ENCODE data around the gene TMEM82.

Gene TMEM82

GRCh38 chr1:15757575-15758342, 15.5 kb downstream of the TMEM82 start:
- peak in 1 of 2 experiments; percentile 28 for DNase-seq

GRCh38 chr1:15758343-15758931, 16.1 kb downstream of the TMEM82 start, which contains the start of gene FBLIM1:
TSS of gene FBLIM1 (plus strand) at chr1:15758795. CDS start at chr1:15764984, 6,189 bp downstream.
- DNase-seq = no peak

- peak in 1 of 2 experiments; percentile 17 for DNase-seq
These were observed 16.8 kb downstream of the TMEM82 start for GRCh38 chr1:15758953-15759661.

- DNase-seq = no peak
These were observed 18.4 kb downstream of the TMEM82 start for GRCh38 chr1:15760520-15761211.

GRCh38 chr1:15761366-15762128, 19.2 kb downstream of the TMEM82 start:
- DNase-seq = no peak

GRCh38 chr1:15762546-15762945, 20.2 kb downstream of the TMEM82 start:
- no peak for DNase-seq

GRCh38 chr1:15764269-15764764, 22.0 kb downstream of the TMEM82 start:
- DNase-seq = peak in 1 of 2 experiments; percentile 37

GRCh38 chr1:15764890-15765289, 22.6 kb downstream of the TMEM82 start:
- DNase-seq = no peak

GRCh38 chr1:15765495-15766194, 23.3 kb downstream of the TMEM82 start:
- DNase-seq = peak in 1 of 2 experiments; percentile 61

GRCh38 chr1:15767941-15768340, 25.6 kb downstream of the TMEM82 start:
- DNase-seq = no peak

- no peak for DNase-seq
These were observed 26.1 kb downstream of the TMEM82 start for GRCh38 chr1:15768388-15768787.

GRCh38 chr1:15770313-15770962, 28.1 kb downstream of the TMEM82 start:
- no peak for DNase-seq

GRCh38 chr1:15771836-15772515, 29.7 kb downstream of the TMEM82 start:
- DNase-seq = no peak

- DNase-seq = no peak
These were observed 33.4 kb downstream of the TMEM82 start for GRCh38 chr1:15775706-15776105.

GRCh38 chr1:15777909-15778707, 35.8 kb downstream of the TMEM82 start:
- DNase-seq = no peak

GRCh38 chr1:15785683-15786082, 43.4 kb downstream of the TMEM82 start:
- no peak for DNase-seq

- DNase-seq = no peak
These were observed 44.3 kb downstream of the TMEM82 start for GRCh38 chr1:15786581-15786980.

GRCh38 chr1:15788624-15789301, 46.5 kb downstream of the TMEM82 start:
- no peak for DNase-seq

GRCh38 chr1:15796086-15796462, 53.8 kb downstream of the TMEM82 start:
- no peak for DNase-seq

All from NCI-H524 (cell line).